GM19452 (cell line): ENCODE measurements around the gene RACGAP1.

ENCODE experiments used
- ATAC-seq: cut with Tn5 transposase; IDR thresholded peaks from one replicate; pipeline ENCODE4 v1.9.1; 2021; ENCODE audit not compliant: unreplicated experiment

The RACGAP1 gene, protein sequence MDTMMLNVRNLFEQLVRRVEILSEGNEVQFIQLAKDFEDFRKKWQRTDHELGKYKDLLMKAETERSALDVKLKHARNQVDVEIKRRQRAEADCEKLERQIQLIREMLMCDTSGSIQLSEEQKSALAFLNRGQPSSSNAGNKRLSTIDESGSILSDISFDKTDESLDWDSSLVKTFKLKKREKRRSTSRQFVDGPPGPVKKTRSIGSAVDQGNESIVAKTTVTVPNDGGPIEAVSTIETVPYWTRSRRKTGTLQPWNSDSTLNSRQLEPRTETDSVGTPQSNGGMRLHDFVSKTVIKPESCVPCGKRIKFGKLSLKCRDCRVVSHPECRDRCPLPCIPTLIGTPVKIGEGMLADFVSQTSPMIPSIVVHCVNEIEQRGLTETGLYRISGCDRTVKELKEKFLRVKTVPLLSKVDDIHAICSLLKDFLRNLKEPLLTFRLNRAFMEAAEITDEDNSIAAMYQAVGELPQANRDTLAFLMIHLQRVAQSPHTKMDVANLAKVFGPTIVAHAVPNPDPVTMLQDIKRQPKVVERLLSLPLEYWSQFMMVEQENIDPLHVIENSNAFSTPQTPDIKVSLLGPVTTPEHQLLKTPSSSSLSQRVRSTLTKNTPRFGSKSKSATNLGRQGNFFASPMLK

DNA sequence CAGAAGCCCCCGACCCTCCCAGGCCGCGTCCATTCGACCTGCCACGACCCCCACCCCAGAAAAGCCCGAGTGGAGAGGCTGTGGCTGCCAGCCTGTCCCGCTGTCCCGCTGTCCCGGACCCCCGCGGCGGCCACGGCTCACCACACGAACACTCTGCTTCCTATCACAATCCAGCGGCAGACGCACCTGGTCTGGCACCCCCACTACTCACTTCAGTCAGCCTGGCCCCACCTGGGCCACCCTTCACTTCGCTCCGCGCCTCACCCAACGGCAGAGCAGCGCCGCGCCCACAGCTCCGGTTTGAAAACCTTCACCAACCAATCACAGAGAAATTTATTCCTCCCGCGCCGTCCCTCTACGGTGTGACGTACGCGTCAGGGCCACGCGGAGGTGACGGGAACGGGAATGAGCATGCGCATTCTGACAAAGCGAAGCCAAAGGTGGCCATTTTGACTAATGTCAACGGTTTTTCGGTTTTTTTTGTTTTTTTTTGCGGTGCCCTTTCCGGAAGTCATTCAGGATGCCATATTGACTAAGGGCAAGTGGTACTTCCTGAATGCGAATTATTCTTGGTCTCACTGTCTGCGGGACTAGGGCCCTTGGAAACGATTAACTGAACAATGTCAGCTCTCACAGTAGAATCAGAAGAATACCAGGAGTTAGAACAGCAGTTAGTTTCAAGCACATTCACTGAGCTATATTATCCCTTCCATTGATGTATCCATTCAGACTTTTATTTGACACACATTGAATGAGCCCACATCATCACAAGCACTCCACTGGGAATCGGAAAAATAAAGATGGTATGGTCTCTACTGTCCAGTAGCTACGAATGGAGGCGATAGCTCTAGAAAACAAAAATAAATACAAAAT lies at the start of gene RACGAP1:
Gene RACGAP1, minus strand, starts transcription at position 308 of the 873 bp plus-strand sequence. CDS start 8,779 bp downstream, outside the sequence.
- ATAC-seq: peak; percentile 95

DNA sequence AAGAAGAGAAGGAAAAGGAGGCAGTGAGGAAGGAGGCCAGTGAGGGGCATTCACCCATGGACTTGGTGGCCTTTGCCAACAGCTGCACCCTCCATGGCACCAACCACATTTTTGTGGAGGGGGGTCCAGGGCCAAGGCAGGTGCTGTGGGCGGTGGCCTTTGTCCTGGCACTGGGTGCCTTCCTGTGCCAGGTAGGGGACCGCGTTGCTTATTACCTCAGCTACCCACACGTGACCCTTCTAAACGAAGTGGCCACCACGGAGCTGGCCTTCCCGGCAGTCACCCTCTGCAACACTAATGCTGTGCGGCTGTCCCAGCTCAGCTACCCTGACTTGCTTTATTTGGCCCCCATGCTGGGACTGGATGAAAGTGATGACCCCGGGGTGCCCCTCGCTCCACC lies 48.4 kb upstream of the RACGAP1 start:
- ATAC-seq: no peak

- ATAC-seq: no peak
These were observed 47.9 kb upstream of the RACGAP1 start for GRCh38 chr12:50073206-50073605.

DNA sequence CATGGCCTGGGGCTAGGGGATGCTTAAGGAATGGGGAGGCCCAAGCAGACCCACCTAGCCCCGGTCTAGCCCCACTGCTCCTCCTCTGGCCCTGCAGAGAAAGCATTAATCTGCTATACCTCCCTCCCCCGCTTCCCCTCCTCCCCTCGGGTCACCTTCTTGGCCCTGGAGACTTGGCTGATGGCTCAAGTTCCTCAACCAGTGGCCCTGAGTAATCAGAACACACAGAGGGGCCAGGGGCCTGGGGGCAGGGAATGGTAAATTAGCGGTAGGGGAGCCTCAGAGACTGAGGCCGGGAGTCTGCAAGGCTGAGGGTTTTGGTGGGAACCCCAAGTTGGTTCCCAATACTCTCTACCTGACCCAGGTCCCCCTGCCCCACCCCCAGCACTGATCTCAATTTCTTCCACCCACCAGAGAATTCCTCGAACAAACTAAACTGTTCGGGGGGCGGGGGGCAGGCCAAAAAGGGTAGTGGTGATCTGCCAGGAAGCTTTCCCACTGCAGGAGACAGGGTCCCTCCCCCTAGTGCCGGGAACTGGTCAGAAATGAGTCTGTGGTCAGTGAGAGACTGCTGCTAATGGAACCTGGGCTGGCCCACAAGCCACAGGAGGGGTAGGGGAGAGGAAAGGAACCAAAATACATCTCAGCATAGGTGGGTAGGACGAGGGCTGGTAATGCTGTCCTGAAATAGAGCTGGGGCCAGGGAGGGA lies 47.1 kb upstream of the RACGAP1 start:
- ATAC-seq: no peak

GRCh38 chr12:50070314-50071060 lies 45.2 kb upstream of the RACGAP1 start:
- no peak for ATAC-seq

GRCh38 chr12:50069539-50069938 lies 44.2 kb upstream of the RACGAP1 start:
- no peak for ATAC-seq

DNA sequence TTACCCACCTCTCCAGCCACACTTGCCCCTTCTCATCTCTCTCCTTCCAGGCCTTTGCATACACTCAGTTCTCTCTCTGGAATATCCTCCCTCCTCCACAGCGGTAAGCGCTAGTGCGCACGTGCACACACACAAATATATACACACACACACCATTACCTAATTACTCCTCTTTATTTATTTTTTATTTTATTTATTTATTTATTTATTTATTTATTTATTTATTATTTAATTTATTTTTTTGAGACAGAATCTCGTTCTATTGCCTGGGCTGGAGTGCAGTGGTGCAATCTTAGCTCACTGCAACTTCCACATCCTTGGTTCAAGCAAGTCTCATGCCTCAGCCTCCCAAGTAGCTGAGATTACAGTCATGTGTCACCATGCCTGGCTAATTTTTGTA lies 43.8 kb upstream of the RACGAP1 start:
- no peak for ATAC-seq

DNA sequence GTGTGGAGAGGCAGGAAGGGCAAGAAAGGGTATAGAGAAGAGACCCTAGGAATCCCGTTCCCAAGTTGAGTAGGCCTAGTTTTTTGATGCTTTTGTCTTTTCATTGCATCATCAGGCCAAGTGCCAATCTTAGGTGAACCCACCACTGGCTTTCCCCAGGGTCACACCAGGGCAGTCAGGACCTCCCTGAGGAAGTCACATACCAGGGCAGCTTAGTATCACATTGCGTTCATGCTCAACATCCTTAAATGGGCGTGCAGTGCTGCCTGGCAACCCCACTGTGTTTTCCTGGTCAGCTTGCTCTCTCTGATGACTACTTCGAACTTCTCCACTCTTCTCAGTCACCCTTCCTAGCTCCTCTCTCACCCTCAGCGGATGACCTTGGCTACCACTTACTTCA lies 41.1 kb upstream of the RACGAP1 start:
- ATAC-seq: no peak

DNA sequence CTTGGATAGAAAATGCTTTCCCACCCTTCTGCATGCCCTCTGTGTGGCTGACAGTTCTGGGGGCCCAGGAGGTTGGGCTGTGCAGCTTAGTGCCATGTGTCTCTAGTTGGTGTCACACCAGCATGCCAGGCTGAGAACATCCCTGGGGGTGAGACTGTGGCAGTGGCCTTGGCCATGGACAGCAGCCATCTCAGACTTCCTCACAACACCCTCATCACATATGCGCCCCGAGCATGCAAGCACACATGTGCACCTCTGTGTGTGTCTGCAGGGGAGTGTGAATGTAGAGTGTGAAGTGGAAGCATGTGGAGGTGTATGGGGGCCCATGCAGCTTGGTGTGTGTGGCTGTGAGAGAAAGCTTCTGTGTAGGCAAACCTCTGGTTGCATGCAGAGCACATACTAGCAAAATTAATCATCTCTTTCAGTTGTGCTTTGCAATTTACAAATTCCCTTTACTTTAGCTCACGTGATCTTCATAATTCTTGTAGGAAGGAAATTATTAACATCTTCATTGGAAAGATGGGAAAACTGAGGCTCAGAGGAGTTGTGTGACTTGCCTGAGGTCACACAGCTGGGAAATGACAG lies 40.5 kb upstream of the RACGAP1 start:
- no peak for ATAC-seq

GRCh38 chr12:50062728-50063460 lies 37.6 kb upstream of the RACGAP1 start:
- no peak for ATAC-seq

GRCh38 chr12:50061946-50062686 lies 36.8 kb upstream of the RACGAP1 start:
- ATAC-seq: no peak

GRCh38 chr12:50061171-50061570 lies 35.9 kb upstream of the RACGAP1 start:
- no peak for ATAC-seq

- no peak for ATAC-seq
These were observed 34.8 kb upstream of the RACGAP1 start for GRCh38 chr12:50060120-50060468.

GRCh38 chr12:50059440-50060119 lies 34.3 kb upstream of the RACGAP1 start:
- no peak for ATAC-seq

GRCh38 chr12:50058743-50059312 lies 33.5 kb upstream of the RACGAP1 start:
- no peak for ATAC-seq

GRCh38 chr12:50057896-50058670 lies 32.8 kb upstream of the RACGAP1 start:
- no peak for ATAC-seq
